Measurements from ENCODE around the gene ASCL5.

The ASCL5 gene

DNA sequence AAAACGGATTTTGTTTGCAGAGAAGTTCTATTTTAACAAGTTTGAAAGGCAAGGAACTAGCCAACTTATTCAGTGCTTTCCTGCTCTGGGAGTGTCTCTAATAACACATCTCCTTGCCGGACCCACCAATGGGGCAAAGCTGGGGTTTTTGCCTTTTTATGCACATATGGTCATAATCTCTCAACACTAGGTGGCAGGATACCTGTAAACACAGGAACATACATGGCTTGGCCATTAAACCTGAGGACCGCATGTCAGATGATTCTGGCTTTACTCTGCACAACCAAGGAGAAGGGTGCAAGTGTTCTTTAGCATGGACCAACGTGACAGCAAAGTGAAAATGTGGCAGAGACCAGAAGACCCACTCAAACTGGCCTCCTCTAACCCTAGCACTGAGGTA is 22.4 kb upstream of the ASCL5 start:
- H3K36me3 ChIP-seq (ENCODE audit: control insufficient read depth, insufficient read depth, low read length): peaks cover 79% of the 10 kb centered on the region
- no peak overlapping the region for H3K4me3 ChIP-seq (ENCODE audit: low read depth, low read length)
- H3K9me3 ChIP-seq (ENCODE audit: control insufficient read depth, insufficient read depth, low read depth, low read length): no peaks in the 10 kb centered on the region
- H3K27me3 ChIP-seq (ENCODE audit: control insufficient read depth, insufficient read depth, low read length): no peaks in the 10 kb centered on the region
- peaks cover 4% of the 10 kb centered on the region; the same call in 1 of the 2 replicates for H3K4me1 ChIP-seq (ENCODE audit: control insufficient read depth, insufficient read depth, low read length)
- H3K9ac ChIP-seq (ENCODE audit: low read length): no peak overlapping the region
- no peak overlapping the region for H3K27ac ChIP-seq (ENCODE audit: low read depth, low read length)

DNA sequence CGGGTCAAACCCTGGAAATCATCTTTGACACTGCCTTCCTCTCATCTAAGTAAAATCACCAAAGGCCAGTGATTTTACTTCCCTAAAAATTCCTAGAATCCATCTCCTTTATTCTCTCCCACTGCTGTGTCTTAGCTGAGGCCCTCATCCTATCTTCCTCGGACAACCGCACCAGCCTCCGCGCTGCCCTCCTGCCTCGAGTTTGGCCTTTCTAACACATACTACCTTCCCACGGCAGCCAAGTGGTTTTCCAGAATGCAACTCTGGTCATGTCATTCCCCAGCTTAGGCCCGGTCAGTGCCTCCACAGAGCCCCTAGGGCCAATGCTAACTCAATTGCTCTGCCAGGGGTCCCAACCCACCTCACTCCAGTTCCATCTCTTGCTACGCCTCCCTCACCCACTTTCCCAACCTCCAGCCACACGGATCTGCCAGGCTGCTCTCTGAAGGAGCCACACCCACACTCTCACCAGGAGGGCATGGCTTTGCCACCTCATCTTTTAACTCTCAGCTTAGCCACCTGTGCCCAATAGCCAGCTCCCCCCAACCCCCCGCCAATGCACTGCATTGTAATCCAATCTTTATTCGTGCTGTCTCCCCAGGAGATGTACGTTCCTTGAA is 20.5 kb upstream of the ASCL5 start:
- no peak overlapping the region for H3K4me3 ChIP-seq (ENCODE audit: low read depth, low read length)
- H3K27me3 ChIP-seq (ENCODE audit: control insufficient read depth, insufficient read depth, low read length): no peaks in the 10 kb centered on the region
- peaks cover 98% of the 10 kb centered on the region for H3K36me3 ChIP-seq (ENCODE audit: control insufficient read depth, insufficient read depth, low read length)
- H3K9ac ChIP-seq (ENCODE audit: low read length): peak overlapping the region; percentile 9
- no peak overlapping the region for H3K27ac ChIP-seq (ENCODE audit: low read depth, low read length)
- no peaks in the 10 kb centered on the region for H3K4me1 ChIP-seq (ENCODE audit: control insufficient read depth, insufficient read depth, low read length)
- no peaks in the 10 kb centered on the region for H3K9me3 ChIP-seq (ENCODE audit: control insufficient read depth, insufficient read depth, low read depth, low read length)

- H3K4me1 ChIP-seq (ENCODE audit: control insufficient read depth, insufficient read depth, low read length): no peaks in the 10 kb centered on the region
- peaks cover 100% of the 10 kb centered on the region for H3K36me3 ChIP-seq (ENCODE audit: control insufficient read depth, insufficient read depth, low read length)
- H3K4me3 ChIP-seq (ENCODE audit: low read depth, low read length): no peak overlapping the region
Observed at GRCh38 chr1:201146626-201147390, 19.8 kb upstream of the ASCL5 start.

GRCh38 chr1:201145816-201146215 is 18.8 kb upstream of the ASCL5 start:
- H3K9me3 ChIP-seq (ENCODE audit: control insufficient read depth, insufficient read depth, low read depth, low read length): no peaks in the 10 kb centered on the region
- no peak overlapping the region for H3K27ac ChIP-seq (ENCODE audit: low read depth, low read length)
- no peak overlapping the region for H3K4me3 ChIP-seq (ENCODE audit: low read depth, low read length)
- no peak overlapping the region for H3K9ac ChIP-seq (ENCODE audit: low read length)
- peaks cover 100% of the 10 kb centered on the region for H3K36me3 ChIP-seq (ENCODE audit: control insufficient read depth, insufficient read depth, low read length)
- H3K4me1 ChIP-seq (ENCODE audit: control insufficient read depth, insufficient read depth, low read length): no peaks in the 10 kb centered on the region
- no peaks in the 10 kb centered on the region for H3K27me3 ChIP-seq (ENCODE audit: control insufficient read depth, insufficient read depth, low read length)

More at GRCh38 chr1:201146626-201147390, 19.8 kb upstream of the ASCL5 start:
- no peaks in the 10 kb centered on the region for H3K27me3 ChIP-seq (ENCODE audit: control insufficient read depth, insufficient read depth, low read length)
- H3K9ac ChIP-seq (ENCODE audit: low read length): peak overlapping the region; percentile 9
- H3K27ac ChIP-seq (ENCODE audit: low read depth, low read length): no peak overlapping the region
- H3K9me3 ChIP-seq (ENCODE audit: control insufficient read depth, insufficient read depth, low read depth, low read length): no peaks in the 10 kb centered on the region

DNA sequence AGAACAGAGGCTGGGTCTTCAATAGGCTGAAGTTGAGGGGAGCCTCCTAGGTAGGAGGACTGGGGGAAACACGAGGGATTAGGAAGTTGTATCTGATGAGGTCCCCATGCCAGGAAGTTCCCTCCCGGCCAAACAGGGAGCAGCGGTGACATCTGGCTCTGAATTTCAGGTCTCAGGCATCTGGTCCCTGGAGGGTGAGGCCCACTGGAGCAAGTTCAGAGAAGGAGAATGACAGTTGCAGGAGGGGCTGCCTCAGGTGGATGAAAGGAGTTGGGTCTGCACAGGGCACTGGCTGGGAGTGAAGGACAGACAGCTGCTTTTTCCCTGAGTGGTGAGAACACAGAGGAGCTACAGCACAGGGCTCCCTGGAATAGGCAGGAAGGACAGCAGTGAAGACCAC is 18.1 kb upstream of the ASCL5 start:
- Histone ChIP-seq H3K27ac (ENCODE audit: low read depth, low read length) (no peak overlapping the region), H3K9me3 (ENCODE audit: control insufficient read depth, insufficient read depth, low read depth, low read length) (no peaks in the 10 kb centered on the region), H3K27me3 (ENCODE audit: control insufficient read depth, insufficient read depth, low read length) (no peaks in the 10 kb centered on the region), H3K9ac (ENCODE audit: low read length) (no peak overlapping the region), H3K36me3 (ENCODE audit: control insufficient read depth, insufficient read depth, low read length) (peaks cover 100% of the 10 kb centered on the region), H3K4me1 (ENCODE audit: control insufficient read depth, insufficient read depth, low read length) (no peaks in the 10 kb centered on the region), H3K4me3 (ENCODE audit: low read depth, low read length) (no peak overlapping the region)

- Histone ChIP-seq H3K4me1 (ENCODE audit: control insufficient read depth, insufficient read depth, low read length) (no peaks in the 10 kb centered on the region), H3K36me3 (ENCODE audit: control insufficient read depth, insufficient read depth, low read length) (peaks cover 100% of the 10 kb centered on the region), H3K9ac (ENCODE audit: low read length) (no peak overlapping the region), H3K9me3 (ENCODE audit: control insufficient read depth, insufficient read depth, low read depth, low read length) (no peaks in the 10 kb centered on the region), H3K4me3 (ENCODE audit: low read depth, low read length) (no peak overlapping the region), H3K27me3 (ENCODE audit: control insufficient read depth, insufficient read depth, low read length) (no peaks in the 10 kb centered on the region), H3K27ac (ENCODE audit: low read depth, low read length) (no peak overlapping the region)
Observed at GRCh38 chr1:201144701-201145100, 17.7 kb upstream of the ASCL5 start.

- Histone ChIP-seq H3K9ac (ENCODE audit: low read length) (no peak overlapping the region), H3K4me3 (ENCODE audit: low read depth, low read length) (no peak overlapping the region), H3K9me3 (ENCODE audit: control insufficient read depth, insufficient read depth, low read depth, low read length) (no peaks in the 10 kb centered on the region), H3K36me3 (ENCODE audit: control insufficient read depth, insufficient read depth, low read length) (peaks cover 100% of the 10 kb centered on the region), H3K27ac (ENCODE audit: low read depth, low read length) (no peak overlapping the region), H3K4me1 (ENCODE audit: control insufficient read depth, insufficient read depth, low read length) (no peaks in the 10 kb centered on the region), H3K27me3 (ENCODE audit: control insufficient read depth, insufficient read depth, low read length) (no peaks in the 10 kb centered on the region)
Observed at GRCh38 chr1:201143726-201144635, 17.0 kb upstream of the ASCL5 start.

DNA sequence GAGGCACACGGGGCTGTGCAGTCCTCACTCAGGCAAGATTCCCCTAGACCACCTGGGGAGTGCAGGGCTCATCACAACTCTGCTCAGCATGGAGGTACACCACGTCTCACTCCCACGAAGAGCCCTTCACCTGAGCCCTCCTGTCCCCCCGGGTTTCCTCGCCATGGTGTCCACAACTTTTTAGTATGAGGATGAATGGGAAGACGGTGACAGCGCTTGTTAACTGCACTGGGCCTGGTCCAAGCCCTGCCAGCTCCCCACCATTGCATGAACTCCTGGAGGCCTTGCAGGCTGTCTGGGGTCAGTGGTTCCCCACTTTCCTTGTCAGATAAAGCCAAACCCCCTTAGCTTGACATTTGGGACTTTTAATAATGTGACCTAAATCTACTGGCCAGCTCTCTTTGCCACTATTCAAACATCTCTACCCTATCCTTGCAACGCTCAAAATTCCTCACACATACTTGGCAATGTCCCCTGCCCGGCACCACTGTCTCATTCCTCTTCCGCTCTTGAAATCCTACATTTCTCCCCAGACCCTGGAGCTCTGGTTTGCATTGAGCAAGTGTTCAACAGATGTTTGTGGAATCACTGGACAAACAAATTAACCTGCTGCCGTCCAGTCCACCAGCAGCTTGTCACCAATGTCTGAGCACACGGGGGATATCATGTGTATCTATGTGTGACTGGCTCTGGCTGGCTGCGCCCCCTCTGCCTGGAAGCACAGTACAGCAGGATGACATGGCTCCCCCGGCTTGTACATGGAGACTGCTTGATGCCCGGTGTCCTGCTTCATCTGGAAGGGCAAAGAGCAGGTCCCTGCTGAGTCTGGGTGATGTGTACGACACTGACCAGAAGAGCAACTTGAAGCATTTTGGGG is 16.1 kb upstream of the ASCL5 start:
- H3K27ac ChIP-seq (ENCODE audit: low read depth, low read length): no peak overlapping the region
- H3K36me3 ChIP-seq (ENCODE audit: control insufficient read depth, insufficient read depth, low read length): peaks cover 100% of the 10 kb centered on the region
- no peaks in the 10 kb centered on the region for H3K4me1 ChIP-seq (ENCODE audit: control insufficient read depth, insufficient read depth, low read length)
- H3K9me3 ChIP-seq (ENCODE audit: control insufficient read depth, insufficient read depth, low read depth, low read length): no peaks in the 10 kb centered on the region
- no peak overlapping the region for H3K4me3 ChIP-seq (ENCODE audit: low read depth, low read length)
- no peaks in the 10 kb centered on the region for H3K27me3 ChIP-seq (ENCODE audit: control insufficient read depth, insufficient read depth, low read length)
- H3K9ac ChIP-seq (ENCODE audit: low read length): no peak overlapping the region

- H3K4me1 ChIP-seq (ENCODE audit: control insufficient read depth, insufficient read depth, low read length): no peaks in the 10 kb centered on the region
- H3K9me3 ChIP-seq (ENCODE audit: control insufficient read depth, insufficient read depth, low read depth, low read length): no peaks in the 10 kb centered on the region
- peaks cover 99% of the 10 kb centered on the region for H3K36me3 ChIP-seq (ENCODE audit: control insufficient read depth, insufficient read depth, low read length)
- no peak overlapping the region for H3K4me3 ChIP-seq (ENCODE audit: low read depth, low read length)
- no peaks in the 10 kb centered on the region for H3K27me3 ChIP-seq (ENCODE audit: control insufficient read depth, insufficient read depth, low read length)
- H3K9ac ChIP-seq (ENCODE audit: low read length): no peak overlapping the region
- H3K27ac ChIP-seq (ENCODE audit: low read depth, low read length): no peak overlapping the region; the same call in 1 of the 2 replicates
Observed at GRCh38 chr1:201142011-201142848, 15.2 kb upstream of the ASCL5 start.

GRCh38 chr1:201141418-201141817 is 14.4 kb upstream of the ASCL5 start:
- Histone ChIP-seq H3K9ac (ENCODE audit: low read length) (no peak overlapping the region), H3K27me3 (ENCODE audit: control insufficient read depth, insufficient read depth, low read length) (no peaks in the 10 kb centered on the region), H3K4me3 (ENCODE audit: low read depth, low read length) (no peak overlapping the region), H3K4me1 (ENCODE audit: control insufficient read depth, insufficient read depth, low read length) (no peaks in the 10 kb centered on the region), H3K9me3 (ENCODE audit: control insufficient read depth, insufficient read depth, low read depth, low read length) (no peaks in the 10 kb centered on the region), H3K36me3 (ENCODE audit: control insufficient read depth, insufficient read depth, low read length) (peaks cover 98% of the 10 kb centered on the region), H3K27ac (ENCODE audit: low read depth, low read length) (no peak overlapping the region)
